ENCODE data around the gene TMEM273. TPM values are rescaled to one million over a fixed set of nuclear protein-coding genes. Genes with fewer than 3 reads are reported as not detected.

Gene TMEM273
- total RNA-seq, 1 donor from 2014 or later, result not detected

GRCh38 chr10:49165259-49165658 is 22.9 kb downstream of the TMEM273 start:
- Mint-ChIP-seq H3K4me3 (no peak overlapping the region), H3K36me3 (no peaks in the 10 kb centered on the region), H3K27me3 (peaks cover 38% of the 10 kb centered on the region), H3K4me1 (ENCODE audit: unreplicated experiment) (peaks cover 4% of the 10 kb centered on the region), H3K9me3 (no peaks in the 10 kb centered on the region), H3K27ac (no peak overlapping the region)
- TF ChIP-seq CTCF (conservative IDR thresholded peaks at IDR 0.05), result no peak
- no peak for DNase-seq (ENCODE audit: extremely low spot score, unreplicated experiment)

- Mint-ChIP-seq H3K27ac (no peak overlapping the region), H3K4me3 (no peak overlapping the region), H3K27me3 (peaks cover 41% of the 10 kb centered on the region), H3K4me1 (ENCODE audit: unreplicated experiment) (peaks cover 4% of the 10 kb centered on the region), H3K9me3 (no peaks in the 10 kb centered on the region), H3K36me3 (no peaks in the 10 kb centered on the region)
- peak; percentile 76 for TF ChIP-seq CTCF (conservative IDR thresholded peaks at IDR 0.05)
- no peak for DNase-seq (ENCODE audit: extremely low spot score, unreplicated experiment)
These were observed 23.5 kb downstream of the TMEM273 start for GRCh38 chr10:49164559-49165188.

- DNase-seq (ENCODE audit: extremely low spot score, unreplicated experiment), result no peak
- Mint-ChIP-seq H3K36me3 (no peaks in the 10 kb centered on the region), H3K9me3 (no peaks in the 10 kb centered on the region), H3K4me3 (no peak overlapping the region), H3K27me3 (peaks cover 45% of the 10 kb centered on the region), H3K4me1 (ENCODE audit: unreplicated experiment) (peaks cover 4% of the 10 kb centered on the region), H3K27ac (no peak overlapping the region)
- TF ChIP-seq CTCF (conservative IDR thresholded peaks at IDR 0.05), result no peak
These were observed 24.4 kb downstream of the TMEM273 start for GRCh38 chr10:49163741-49164140.

- Mint-ChIP-seq H3K27me3 (peaks cover 47% of the 10 kb centered on the region), H3K27ac (no peak overlapping the region), H3K36me3 (no peaks in the 10 kb centered on the region), H3K4me3 (no peak overlapping the region), H3K4me1 (ENCODE audit: unreplicated experiment) (no peaks in the 10 kb centered on the region), H3K9me3 (no peaks in the 10 kb centered on the region)
- TF ChIP-seq CTCF (conservative IDR thresholded peaks at IDR 0.05), result no peak
- no peak for DNase-seq (ENCODE audit: extremely low spot score, unreplicated experiment)
These were observed 25.4 kb downstream of the TMEM273 start for GRCh38 chr10:49162761-49163310.

- Mint-ChIP-seq H3K4me1 (ENCODE audit: unreplicated experiment) (no peaks in the 10 kb centered on the region), H3K9me3 (no peaks in the 10 kb centered on the region), H3K4me3 (no peak overlapping the region), H3K27ac (no peak overlapping the region), H3K27me3 (peaks cover 53% of the 10 kb centered on the region), H3K36me3 (no peaks in the 10 kb centered on the region)
- DNase-seq (ENCODE audit: extremely low spot score, unreplicated experiment), result no peak
- TF ChIP-seq CTCF (conservative IDR thresholded peaks at IDR 0.05), result no peak
These were observed 26.1 kb downstream of the TMEM273 start for GRCh38 chr10:49162063-49162462.

Measured in type B pancreatic cell (in vitro differentiated cells).